Tibial artery (tissue), 4 donors: ENCODE data around the gene SEMG1.

Experiments
- DNase-seq, 2 donors: peaks; one replicate each; pipeline ENCODE4 v3.0.0-alpha.2; 2019
- H3K27ac ChIP-seq, 2 donors: fragments of 200-600 bp; sonication (generic) in 1 of 2; 1 replicate in 1 of 2; 2 replicates in 1 of 2; pipeline ENCODE4 v1.5.1; 2018 to 2019; ENCODE audit warnings: mild to moderate bottlenecking in 1 of 2
- H3K27me3 ChIP-seq, 2 donors: fragments of 200-600 bp; sonication (generic) in 1 of 2; one replicate each; pipeline versions ENCODE4 v1.5.1 to v1.6.0; 2016 to 2019
- H3K36me3 ChIP-seq, 3 donors: fragments of 200-600 bp; sonication (generic) in 2 of 3; one replicate each; pipeline ENCODE4 v1.5.1; 2016 to 2019; ENCODE audit warnings: mild to moderate bottlenecking in 2 of 3
- H3K4me1 ChIP-seq, 4 donors: fragments of 200-600 bp; sonication (generic) in 2 of 4; 1 replicate in 3 of 4; 2 replicates in 1 of 4; pipeline ENCODE4 v1.5.1; 2016 to 2019
- H3K4me3 ChIP-seq, 2 donors: fragments of 200-600 bp; sonication (generic) in 1 of 2; 1 replicate in 1 of 2; 2 replicates in 1 of 2; pipeline ENCODE4 v1.5.1; 2018 to 2019; ENCODE audit warnings: mild to moderate bottlenecking in 2 of 2
- H3K9me3 ChIP-seq, 3 donors: fragments of 200-600 bp; sonication (generic) in 1 of 3; one replicate each; pipeline ENCODE4 v1.5.1; 2016 to 2019
- CTCF ChIP-seq, 2 experiments: fragments of 200-600 bp in 1 of 2; fragments of 450-650 bp in 1 of 2; IDR thresholded peaks; one replicate each; pipeline ENCODE4 v1.5.1; 2017 to 2019; ENCODE audit warnings: antibody characterized with exemption in 2 of 2, mild to moderate bottlenecking in 1 of 2, moderate library complexity in 1 of 2
- intact Hi-C: fragments of 100-400 bp; cut with DNase I; formaldehyde crosslinking; loops from one replicate; pipeline ENCODE4 v1.15.0; 2023; ENCODE audit warnings: low total_unique reads

The SEMG1 gene

GRCh38 chr20:45258259-45258658 is 51.4 kb downstream of the SEMG1 start:
- no peaks in the 10 kb centered on the region for H3K9me3 ChIP-seq
- TF ChIP-seq CTCF (IDR thresholded peaks at IDR 0.05) = no peak
- DNase-seq = no peak
- intact Hi-C loops = no loop called here
- H3K4me1 ChIP-seq = no peaks in the 10 kb centered on the region
- no peak overlapping the region for H3K27ac ChIP-seq
- no peak overlapping the region for H3K4me3 ChIP-seq
- no peaks in the 10 kb centered on the region for H3K36me3 ChIP-seq
- H3K27me3 ChIP-seq = peaks cover 0 to 14% of the 10 kb centered on the region in 2 donors

- DNase-seq = no peak
- Histone ChIP-seq H3K4me3 (no peak overlapping the region), H3K9me3 (no peaks in the 10 kb centered on the region), H3K4me1 (no peaks in the 10 kb centered on the region), H3K27me3 (peaks cover 0 to 10% of the 10 kb centered on the region in 2 donors), H3K36me3 (no peaks in the 10 kb centered on the region), H3K27ac (no peak overlapping the region)
- intact Hi-C loops = no loop called here
- TF ChIP-seq CTCF (IDR thresholded peaks at IDR 0.05) = no peak
Measured at GRCh38 chr20:45258664-45259063, 51.8 kb downstream of the SEMG1 start.
